GM12873 (cell line): ENCODE data around the gene DHRS11.

Experiments
- TF ChIP-seq, protein P1 (sequence below): IDR thresholded peaks from 2 replicates; pipeline ENCODE4 v1.5.1; 2012; ENCODE audit warnings: low read depth, mild to moderate bottlenecking, moderate library complexity, low read length, control low read depth; ENCODE audit not compliant: insufficient read depth; ENCODE audit errors: missing control alignments

The DHRS11 gene

DNA sequence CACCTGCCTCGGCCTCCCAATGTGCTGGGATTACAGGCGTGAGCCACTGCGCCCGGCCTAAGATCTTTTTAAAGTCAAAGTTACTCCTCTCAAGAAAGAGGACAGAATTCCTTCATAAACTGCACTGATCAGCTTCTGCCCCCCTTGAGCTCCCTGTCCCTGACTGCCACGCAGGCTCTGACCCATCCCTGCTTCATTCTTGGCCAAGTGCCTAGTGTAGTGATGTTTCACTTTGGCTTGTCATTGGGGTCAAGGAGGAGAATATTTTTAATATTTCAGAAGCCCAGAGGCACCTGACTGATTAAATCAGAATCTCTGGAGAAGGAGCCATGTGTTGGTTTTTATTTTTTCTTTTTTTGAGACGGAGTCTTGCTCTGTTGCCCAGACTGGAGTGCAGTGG is 18.8 kb downstream of the DHRS11 start:
- TF ChIP-seq, protein P1, sequence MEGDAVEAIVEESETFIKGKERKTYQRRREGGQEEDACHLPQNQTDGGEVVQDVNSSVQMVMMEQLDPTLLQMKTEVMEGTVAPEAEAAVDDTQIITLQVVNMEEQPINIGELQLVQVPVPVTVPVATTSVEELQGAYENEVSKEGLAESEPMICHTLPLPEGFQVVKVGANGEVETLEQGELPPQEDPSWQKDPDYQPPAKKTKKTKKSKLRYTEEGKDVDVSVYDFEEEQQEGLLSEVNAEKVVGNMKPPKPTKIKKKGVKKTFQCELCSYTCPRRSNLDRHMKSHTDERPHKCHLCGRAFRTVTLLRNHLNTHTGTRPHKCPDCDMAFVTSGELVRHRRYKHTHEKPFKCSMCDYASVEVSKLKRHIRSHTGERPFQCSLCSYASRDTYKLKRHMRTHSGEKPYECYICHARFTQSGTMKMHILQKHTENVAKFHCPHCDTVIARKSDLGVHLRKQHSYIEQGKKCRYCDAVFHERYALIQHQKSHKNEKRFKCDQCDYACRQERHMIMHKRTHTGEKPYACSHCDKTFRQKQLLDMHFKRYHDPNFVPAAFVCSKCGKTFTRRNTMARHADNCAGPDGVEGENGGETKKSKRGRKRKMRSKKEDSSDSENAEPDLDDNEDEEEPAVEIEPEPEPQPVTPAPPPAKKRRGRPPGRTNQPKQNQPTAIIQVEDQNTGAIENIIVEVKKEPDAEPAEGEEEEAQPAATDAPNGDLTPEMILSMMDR, result no peak

GRCh38 chr17:36611345-36612072 is 19.8 kb downstream of the DHRS11 start:
- TF ChIP-seq, protein P1, result no peak

- TF ChIP-seq, protein P1, result no peak
Observed at GRCh38 chr17:36612323-36612722, 20.6 kb downstream of the DHRS11 start.

GRCh38 chr17:36613155-36613554 is 21.5 kb downstream of the DHRS11 start:
- TF ChIP-seq, protein P1, result no peak

DNA sequence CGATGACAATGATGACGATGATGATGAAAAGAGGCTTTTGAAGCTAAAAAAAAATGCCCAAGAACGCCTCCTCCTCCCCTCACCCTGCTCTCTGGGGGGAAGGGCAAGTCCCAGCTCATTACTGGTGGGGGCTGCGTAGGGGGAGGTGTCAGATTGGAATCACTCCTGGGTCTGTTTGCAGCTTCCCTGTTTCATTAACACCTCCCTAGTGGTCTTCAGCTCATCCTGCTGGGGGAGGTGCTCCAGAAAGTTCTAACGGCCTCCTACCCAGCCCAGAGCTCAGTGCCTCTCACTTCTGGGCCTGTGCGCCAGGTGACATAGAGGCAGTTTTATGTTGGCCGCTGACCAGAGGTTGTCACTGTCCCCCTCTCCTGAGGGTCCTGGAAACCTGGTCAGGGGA is 22.4 kb downstream of the DHRS11 start:
- TF ChIP-seq, protein P1, result no peak

GRCh38 chr17:36614933-36615332 is 23.3 kb downstream of the DHRS11 start:
- TF ChIP-seq, protein P1, result no peak

GRCh38 chr17:36616061-36617029 is 24.7 kb downstream of the DHRS11 start:
- TF ChIP-seq, protein P1, result no peak
